Smooth muscle cell (in vitro differentiated cells): ENCODE measurements around the gene CD1D. TPM values are rescaled to one million over a fixed set of nuclear protein-coding genes. Genes with fewer than 3 reads are reported as not detected.
A peak's percentile ranks its signal among the peaks of the same experiment; 100 is the strongest.

Experiments used
- DNase-seq: peaks from one replicate; lab custom pipeline; 2025; ENCODE audit not compliant: unreplicated experiment; lab: John Stamatoyannopoulos, UW
- H2AFZ ChIP-seq: fragments of 200-600 bp; sonication (generic); 2 replicates; pipeline ENCODE4 v1.6.0; 2016; ENCODE audit warnings: antibody characterized with exemption, low read depth, mild to moderate bottlenecking
- H3F3A ChIP-seq: fragments of 200-600 bp; sonication (generic); 2 replicates; pipeline ENCODE4 v1.6.0; 2017; ENCODE audit warnings: antibody characterized with exemption, low read depth
- H3K27ac ChIP-seq: fragments of 200-600 bp; sonication (generic); 2 replicates; pipeline ENCODE4 v1.5.1; 2016; ENCODE audit warnings: low read depth, mild to moderate bottlenecking
- H3K27me3 ChIP-seq: fragments of 200-600 bp; sonication (generic); 2 replicates; pipeline ENCODE4 v1.6.1; 2016; ENCODE audit warnings: low read depth, mild to moderate bottlenecking
- H3K36me3 ChIP-seq: fragments of 200-600 bp; sonication (generic); 2 replicates; pipeline ENCODE4 v1.5.1; 2016; ENCODE audit warnings: low read depth
- H3K4me1 ChIP-seq: fragments of 200-600 bp; sonication (generic); 2 replicates; pipeline ENCODE4 v1.5.1; 2016; ENCODE audit warnings: low read depth
- H3K4me2 ChIP-seq: fragments of 200-600 bp; sonication (generic); 2 replicates; pipeline ENCODE4 v1.6.0; 2016; ENCODE audit warnings: mild to moderate bottlenecking
- H3K4me3 ChIP-seq: fragments of 200-600 bp; sonication (generic); 2 replicates; pipeline ENCODE4 v1.5.1; 2016; ENCODE audit warnings: mild to moderate bottlenecking
- H3K79me2 ChIP-seq: fragments of 200-600 bp; sonication (generic); 2 replicates; pipeline ENCODE4 v1.6.0; 2016; ENCODE audit warnings: low read depth, mild to moderate bottlenecking
- H3K9ac ChIP-seq: fragments of 200-600 bp; sonication (generic); 2 replicates; pipeline ENCODE4 v1.6.0; 2016; ENCODE audit warnings: low read depth
- H3K9me3 ChIP-seq: fragments of 200-600 bp; sonication (generic); replicated peaks from 2 replicates; pipeline ENCODE4 v1.5.1; 2016; ENCODE audit warnings: low read depth
- H4K20me1 ChIP-seq: fragments of 200-600 bp; sonication (generic); 2 replicates; pipeline ENCODE4 v1.6.0; 2016; ENCODE audit warnings: low read depth
- CTCF ChIP-seq: fragments of 200-600 bp; sonication (generic); IDR thresholded peaks from 2 replicates; pipeline ENCODE4 v1.5.1; 2017; ENCODE audit warnings: borderline replicate concordance, mild to moderate bottlenecking, antibody characterized with exemption; ENCODE audit not compliant: insufficient read depth, poor library complexity, severe bottlenecking
- WGBS: methylation state at CpG from one replicate; pipeline ENCODE4 v1.1.7; 2016; ENCODE audit warnings: low lambda C conversion rate; 5-methylcytosine and 5-hydroxymethylcytosine counted together
- polyA plus RNA-seq: library from polyadenylated mRNA; unstranded; fragments of >200 nt; fragmentation: Nextera tagmentation; extraction: Ambion mirVana; gene quantifications from 2 replicates; pipeline ENCODE4 v1.2.1, GENCODE V29; 2016
- total RNA-seq: library from RNA; depleted of rRNA; stranded (reverse); fragments of >200 nt; gene quantifications from 2 replicates; pipeline ENCODE4 v1.2.3, GENCODE V29; 2014

The CD1D gene
- total and polyA plus RNA-seq, 2 experiments from 2014 or later, result 2.7 to 3.3 TPM

GRCh38 chr1:158196461-158196860 is 15.8 kb downstream of the CD1D start:
- Histone ChIP-seq H2AFZ (no peak overlapping the region), H3K27ac (no peak overlapping the region), H3K4me3 (no peak overlapping the region), H3K4me1 (no peaks in the 10 kb centered on the region), H3K79me2 (no peaks in the 10 kb centered on the region), H3F3A (no peaks in the 10 kb centered on the region), H3K9me3 (no peaks in the 10 kb centered on the region), H3K36me3 (no peaks in the 10 kb centered on the region), H4K20me1 (no peaks in the 10 kb centered on the region), H3K4me2 (no peak overlapping the region), H3K27me3 (no peaks in the 10 kb centered on the region), H3K9ac (no peak overlapping the region)
- DNase-seq, result no peak
- TF ChIP-seq CTCF, result no peak

DNA sequence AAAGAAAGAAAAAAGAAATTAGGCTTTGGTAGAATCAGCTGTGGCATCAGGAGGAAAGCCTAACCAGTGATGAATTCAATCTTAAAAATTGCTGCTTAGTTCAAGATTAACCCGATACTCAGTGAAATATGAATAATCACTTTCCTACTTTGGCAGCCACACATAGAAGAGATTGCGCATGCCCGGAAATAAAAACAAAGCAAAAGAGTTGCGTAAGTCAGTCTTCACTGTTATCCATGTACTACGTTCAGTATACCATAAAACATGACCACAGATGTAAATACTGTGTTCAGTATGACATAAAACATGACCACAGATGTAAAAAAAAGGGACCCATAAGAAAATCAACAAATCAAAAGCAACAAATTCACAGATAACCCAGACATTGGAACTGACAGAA is 19.2 kb downstream of the CD1D start:
- no peak for DNase-seq
- no peak overlapping the region for H3K4me2 ChIP-seq
- no peak overlapping the region for H3K9ac ChIP-seq
- H3F3A ChIP-seq, result no peaks in the 10 kb centered on the region
- H3K9me3 ChIP-seq, result no peaks in the 10 kb centered on the region
- H3K4me3 ChIP-seq, result no peak overlapping the region
- H2AFZ ChIP-seq, result no peak overlapping the region
- 53% methylated on average over 5 of the region's 5 CpGs for WGBS
- H3K27me3 ChIP-seq, result no peaks in the 10 kb centered on the region
- no peak for TF ChIP-seq CTCF
- H3K4me1 ChIP-seq, result no peaks in the 10 kb centered on the region
- no peak overlapping the region for H3K27ac ChIP-seq
- no peaks in the 10 kb centered on the region for H4K20me1 ChIP-seq
- no peaks in the 10 kb centered on the region for H3K36me3 ChIP-seq
- H3K79me2 ChIP-seq, result no peaks in the 10 kb centered on the region

DNA sequence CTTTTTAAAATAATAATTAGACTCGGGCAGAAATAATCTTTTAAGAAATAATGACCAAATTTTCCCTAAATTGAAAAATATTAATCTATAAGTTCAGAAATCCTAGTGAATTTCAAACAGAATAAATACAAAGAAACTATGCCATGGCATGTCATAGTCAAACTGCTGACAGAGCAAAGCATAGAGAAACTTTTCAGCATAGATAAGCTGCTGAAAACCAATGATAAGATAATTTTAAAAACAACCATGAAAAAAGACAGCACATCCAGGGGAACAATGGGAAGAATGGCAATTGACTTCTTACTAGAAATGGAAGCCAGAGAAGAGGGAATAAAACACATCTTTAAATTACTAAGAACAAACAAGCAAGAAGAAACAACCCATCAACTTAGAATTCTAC is 19.8 kb downstream of the CD1D start:
- no peaks in the 10 kb centered on the region for H3K27me3 ChIP-seq
- DNase-seq, result no peak
- TF ChIP-seq CTCF, result no peak
- no peaks in the 10 kb centered on the region for H3K79me2 ChIP-seq
- no peaks in the 10 kb centered on the region for H3K9me3 ChIP-seq
- no peaks in the 10 kb centered on the region for H3K4me1 ChIP-seq
- H4K20me1 ChIP-seq, result no peaks in the 10 kb centered on the region
- H3K36me3 ChIP-seq, result no peaks in the 10 kb centered on the region
- H3K4me3 ChIP-seq, result no peak overlapping the region
- no peaks in the 10 kb centered on the region for H3F3A ChIP-seq
- peak overlapping the region; percentile 20 for H2AFZ ChIP-seq
- no peak overlapping the region for H3K9ac ChIP-seq
- no peak overlapping the region for H3K4me2 ChIP-seq
- WGBS, result 86% methylated on average over 1 of the region's 1 CpG
- no peak overlapping the region for H3K27ac ChIP-seq

DNA sequence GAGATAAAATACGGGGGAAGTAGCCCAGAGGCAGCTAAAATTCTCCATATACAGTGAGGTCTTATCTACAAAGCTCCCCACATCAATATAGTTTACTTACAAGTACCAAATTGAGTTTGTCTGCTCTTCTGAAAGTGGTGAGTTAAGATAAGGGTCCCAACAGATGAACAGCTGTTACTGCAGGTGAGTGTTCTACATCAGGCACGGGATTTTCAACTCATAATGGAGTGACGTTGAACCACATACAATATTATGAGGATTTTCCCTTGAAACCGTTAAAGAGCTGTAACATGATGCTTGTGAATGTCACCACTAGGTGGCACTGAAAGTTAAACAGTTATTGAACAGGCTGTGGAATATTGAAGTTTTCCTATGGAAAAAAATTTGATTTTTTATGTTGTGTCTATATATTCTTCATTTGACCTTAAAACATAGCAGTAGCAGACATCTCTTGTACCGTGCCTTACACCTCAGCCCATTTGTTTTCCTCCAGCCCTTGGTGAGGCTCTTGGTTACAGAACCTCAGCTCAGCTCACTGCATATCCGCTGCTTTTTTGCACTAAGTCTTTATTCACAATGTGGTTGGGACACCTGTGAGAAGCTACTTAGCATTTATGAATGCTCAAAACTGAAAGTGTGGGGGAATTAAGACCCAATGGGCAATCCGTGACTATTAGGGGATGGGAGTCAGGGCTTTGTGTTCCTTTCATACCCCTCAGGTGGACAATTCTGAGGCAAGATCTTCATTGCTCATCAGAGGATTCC is 23.2 kb downstream of the CD1D start:
- 24% methylated on average over 7 of the region's 7 CpGs for WGBS
- H3K4me3 ChIP-seq, result peak overlapping the region; percentile 26
- H3K9me3 ChIP-seq, result no peaks in the 10 kb centered on the region
- peak overlapping the region; percentile 82 for H3K4me2 ChIP-seq
- TF ChIP-seq CTCF, result peak; percentile 80
- H4K20me1 ChIP-seq, result no peaks in the 10 kb centered on the region
- no peak for DNase-seq
- H2AFZ ChIP-seq, result peak overlapping the region; percentile 79
- H3K27ac ChIP-seq, result no peak overlapping the region
- no peaks in the 10 kb centered on the region for H3K79me2 ChIP-seq
- no peaks in the 10 kb centered on the region for H3K27me3 ChIP-seq
- no peak overlapping the region for H3K9ac ChIP-seq
- H3K36me3 ChIP-seq, result no peaks in the 10 kb centered on the region
- H3K4me1 ChIP-seq, result peaks cover 4% of the 10 kb centered on the region
- H3F3A ChIP-seq, result no peaks in the 10 kb centered on the region
